Neural progenitor cell (in vitro differentiated cells): ENCODE data around the gene CEP131. TPM values are rescaled to one million over a fixed set of nuclear protein-coding genes. Genes with fewer than 3 reads are reported as not detected.

Source experiments
- DNase-seq: peaks from one replicate; pipeline ENCODE4 v3.0.0-alpha.2; 2016; ENCODE audit warnings: low spot score
- H2AFZ ChIP-seq: fragments of 200-600 bp; sonication (generic); replicated peaks from 2 replicates; pipeline ENCODE4 v1.6.1; 2016; ENCODE audit warnings: antibody characterized with exemption
- H3F3A ChIP-seq: fragments of 200-600 bp; sonication (generic); 2 replicates; pipeline ENCODE4 v1.6.1; 2016; ENCODE audit warnings: antibody characterized with exemption, low read depth
- H3K27ac ChIP-seq: fragments of 200-600 bp; sonication (generic); 2 replicates; pipeline ENCODE4 v1.5.1; 2016; ENCODE audit warnings: mild to moderate bottlenecking
- H3K27me3 ChIP-seq: fragments of 200-600 bp; sonication (generic); 2 replicates; pipeline ENCODE4 v1.6.1; 2016; ENCODE audit warnings: mild to moderate bottlenecking, moderate library complexity
- H3K36me3 ChIP-seq: fragments of 200-600 bp; sonication (generic); 2 replicates; pipeline ENCODE4 v1.5.1; 2016
- H3K4me1 ChIP-seq: fragments of 200-600 bp; sonication (generic); 2 replicates; pipeline ENCODE4 v1.6.1; 2016; ENCODE audit warnings: mixed run types
- H3K4me2 ChIP-seq: fragments of 200-600 bp; sonication (generic); 2 replicates; pipeline ENCODE4 v1.6.1; 2016
- H3K4me3 ChIP-seq: fragments of 200-600 bp; sonication (generic); 2 replicates; pipeline ENCODE4 v1.5.1; 2016
- H3K79me2 ChIP-seq: fragments of 200-600 bp; sonication (generic); 2 replicates; pipeline ENCODE4 v1.6.1; 2016; ENCODE audit warnings: low read depth
- H3K9ac ChIP-seq: fragments of 200-600 bp; sonication (generic); 2 replicates; pipeline ENCODE4 v1.6.1; 2016
- H3K9me3 ChIP-seq: fragments of 200-600 bp; sonication (generic); 2 replicates; pipeline ENCODE4 v1.5.1; 2016; ENCODE audit warnings: low read depth
- H4K20me1 ChIP-seq: fragments of 200-600 bp; sonication (generic); 2 replicates; pipeline ENCODE4 v1.6.1; 2016; ENCODE audit warnings: low read depth
- H3K27ac Mint-ChIP-seq: 3 replicates; pipeline ENCODE4 v1.8.0; 2021; ENCODE audit warnings: mixed read lengths
- H3K27me3 Mint-ChIP-seq: 2 replicates; pipeline ENCODE4 v1.8.0; 2022; ENCODE audit warnings: low read depth, mild to moderate bottlenecking, inconsistent platforms, moderate library complexity, mixed read lengths; ENCODE audit not compliant: insufficient read depth
- H3K36me3 Mint-ChIP-seq: 3 replicates; pipeline ENCODE4 v1.8.0; 2021; ENCODE audit warnings: mixed read lengths
- H3K4me1 Mint-ChIP-seq: 3 replicates; pipeline ENCODE4 v1.8.0; 2021; ENCODE audit warnings: mixed read lengths
- H3K4me3 Mint-ChIP-seq: 3 replicates; pipeline ENCODE4 v1.8.0; 2021; ENCODE audit warnings: mild to moderate bottlenecking, moderate library complexity, mixed read lengths
- H3K9me3 Mint-ChIP-seq: 3 replicates; pipeline ENCODE4 v1.8.0; 2020; ENCODE audit warnings: mixed read lengths
- CTCF ChIP-seq: fragments of 200-600 bp; sonication (generic); IDR thresholded peaks from 2 replicates; pipeline ENCODE4 v1.5.1; 2017; ENCODE audit warnings: antibody characterized with exemption, mild to moderate bottlenecking
- EZH2 ChIP-seq: fragments of 200-600 bp; sonication (generic); IDR thresholded peaks from 2 replicates; pipeline ENCODE4 v1.6.1; 2017; ENCODE audit warnings: antibody characterized with exemption, mild to moderate bottlenecking, moderate library complexity
- EZH2phosphoT487 ChIP-seq: fragments of 200-600 bp; sonication (generic); IDR thresholded peaks from 2 replicates; pipeline ENCODE4 v1.6.1; 2017; ENCODE audit warnings: antibody characterized with exemption
- total RNA-seq: library from RNA; depleted of rRNA; stranded (reverse); fragments of >200 nt; gene quantifications from 2 replicates; pipeline ENCODE4 v1.2.3, GENCODE V29; 2015; ENCODE audit warnings: low replicate concordance

CEP131 gene
- total RNA-seq, 1 donor from 2014 or later, result 7.7 TPM

DNA sequence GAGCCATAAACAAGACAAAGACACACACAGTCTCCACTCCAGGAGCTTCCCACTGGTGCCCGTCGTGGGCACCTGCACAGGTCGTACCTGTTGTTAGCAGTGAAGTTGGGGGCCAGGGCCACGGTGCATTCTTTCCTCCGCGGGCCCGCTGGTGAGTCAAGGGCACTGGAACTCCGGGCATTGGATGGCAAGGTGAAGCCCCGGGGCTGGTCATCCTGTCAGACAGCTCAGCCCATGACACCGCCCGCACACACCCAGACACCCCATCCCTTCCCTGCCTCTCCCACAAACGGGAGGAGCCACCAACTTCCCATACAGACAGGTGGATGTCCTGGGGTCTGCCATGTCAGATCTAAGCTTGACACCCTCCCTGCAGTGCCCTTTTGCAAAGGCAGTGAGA, 16.1 kb downstream of the CEP131 start:
- H3K4me2 ChIP-seq, result no peak overlapping the region
- peaks cover 8% of the 10 kb centered on the region for H4K20me1 ChIP-seq
- Mint-ChIP-seq H3K4me1 (peaks cover 3% of the 10 kb centered on the region), H3K4me3 (no peak overlapping the region), H3K27me3 (no peaks in the 10 kb centered on the region), H3K9me3 (no peaks in the 10 kb centered on the region), H3K36me3 (peaks cover 5% of the 10 kb centered on the region), H3K27ac (no peak overlapping the region)
- H3K27me3 ChIP-seq, result no peaks in the 10 kb centered on the region
- H3K9ac ChIP-seq, result no peak overlapping the region
- no peaks in the 10 kb centered on the region for H3K9me3 ChIP-seq
- TF ChIP-seq EZH2, result no peak
- no peak for TF ChIP-seq CTCF
- no peak for TF ChIP-seq EZH2phosphoT487
- H3F3A ChIP-seq, result peaks cover 5% of the 10 kb centered on the region
- no peaks in the 10 kb centered on the region for H3K36me3 ChIP-seq
- H3K4me3 ChIP-seq, result no peak overlapping the region
- peaks cover 10% of the 10 kb centered on the region for H3K79me2 ChIP-seq
- H2AFZ ChIP-seq, result no peak overlapping the region
- H3K27ac ChIP-seq, result no peak overlapping the region
- H3K4me1 ChIP-seq, result no peaks in the 10 kb centered on the region
- DNase-seq, result no peak

DNA sequence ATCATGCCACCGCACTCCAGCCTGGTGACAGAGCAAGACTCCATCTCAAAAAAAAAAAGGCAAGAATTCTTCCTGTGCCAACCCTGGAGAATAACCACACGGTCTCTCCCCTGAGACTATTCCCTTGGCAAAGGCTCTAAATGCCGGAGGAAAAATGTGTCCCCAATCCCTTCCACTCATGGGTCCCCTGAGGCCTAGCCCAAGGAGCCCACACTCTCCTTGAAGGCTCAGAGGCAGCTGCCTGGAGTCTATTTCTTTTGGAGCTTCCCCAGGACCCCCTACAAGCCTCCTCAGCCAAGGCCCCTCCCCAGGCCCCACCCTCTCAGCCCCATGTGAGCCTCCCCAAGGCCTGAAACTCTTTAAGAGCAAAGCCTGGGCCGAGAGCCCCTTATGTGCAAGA, 16.6 kb downstream of the CEP131 start:
- H3K4me3 Mint-ChIP-seq, result no peak overlapping the region
- H3K27me3 Mint-ChIP-seq, result no peaks in the 10 kb centered on the region
- no peak overlapping the region for H3K9ac ChIP-seq
- no peaks in the 10 kb centered on the region for H3K9me3 ChIP-seq
- no peak for DNase-seq
- H3K27ac ChIP-seq, result no peak overlapping the region
- peaks cover 5% of the 10 kb centered on the region for H3K36me3 Mint-ChIP-seq
- H3K79me2 ChIP-seq, result peaks cover 5% of the 10 kb centered on the region
- peaks cover 5% of the 10 kb centered on the region for H3F3A ChIP-seq
- H3K36me3 ChIP-seq, result no peaks in the 10 kb centered on the region
- no peaks in the 10 kb centered on the region for H3K9me3 Mint-ChIP-seq
- TF ChIP-seq EZH2, result no peak
- H3K27me3 ChIP-seq, result no peaks in the 10 kb centered on the region
- peaks cover 3% of the 10 kb centered on the region for H3K4me1 Mint-ChIP-seq
- H3K4me2 ChIP-seq, result no peak overlapping the region
- peaks cover 3% of the 10 kb centered on the region for H4K20me1 ChIP-seq
- H3K4me1 ChIP-seq, result no peaks in the 10 kb centered on the region
- no peak overlapping the region for H3K27ac Mint-ChIP-seq
- H2AFZ ChIP-seq, result no peak overlapping the region
- no peak overlapping the region for H3K4me3 ChIP-seq

- Histone ChIP-seq H3K36me3 (no peaks in the 10 kb centered on the region), H3K27ac (no peak overlapping the region), H3K4me1 (no peaks in the 10 kb centered on the region), H3K4me2 (no peak overlapping the region), H4K20me1 (no peaks in the 10 kb centered on the region), H3K4me3 (no peak overlapping the region), H3K27me3 (no peaks in the 10 kb centered on the region), H3F3A (no peaks in the 10 kb centered on the region), H3K9me3 (no peaks in the 10 kb centered on the region), H3K79me2 (no peaks in the 10 kb centered on the region), H3K9ac (no peak overlapping the region), H2AFZ (no peak overlapping the region)
- Mint-ChIP-seq H3K36me3 (peaks cover 5% of the 10 kb centered on the region), H3K27ac (no peak overlapping the region), H3K27me3 (no peaks in the 10 kb centered on the region), H3K4me3 (no peak overlapping the region), H3K4me1 (peaks cover 2% of the 10 kb centered on the region), H3K9me3 (no peaks in the 10 kb centered on the region)
- TF ChIP-seq EZH2phosphoT487 (no peak), CTCF (no peak), EZH2 (no peak)
- DNase-seq, result no peak
Observed at GRCh38 chr17:81204578-81204977, 18.2 kb downstream of the CEP131 start.

DNA sequence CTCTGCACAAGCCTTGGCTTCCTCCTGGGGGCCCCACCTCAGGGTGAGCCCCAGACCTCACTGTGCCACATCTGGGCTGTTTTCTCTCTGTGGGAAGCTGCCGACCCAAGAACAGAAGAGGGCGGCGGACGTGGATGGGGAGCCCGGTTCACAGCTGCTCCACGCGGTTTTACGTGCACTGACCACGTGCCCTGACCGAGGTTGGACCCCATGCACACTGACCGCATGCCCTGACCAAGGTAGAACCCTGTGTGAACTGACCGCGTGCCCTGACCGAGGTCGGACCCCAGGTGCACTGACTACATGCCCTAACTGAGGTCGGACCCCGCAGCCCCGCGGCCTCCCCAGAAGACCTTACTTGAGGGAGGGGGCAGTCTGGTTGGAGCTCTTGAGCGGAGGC, 19.6 kb downstream of the CEP131 start:
- no peak overlapping the region for H3K4me2 ChIP-seq
- H3K27me3 ChIP-seq, result no peaks in the 10 kb centered on the region
- H3K4me3 Mint-ChIP-seq, result no peak overlapping the region
- TF ChIP-seq EZH2phosphoT487, result no peak
- TF ChIP-seq EZH2, result no peak
- TF ChIP-seq CTCF, result no peak
- H3K9me3 Mint-ChIP-seq, result no peaks in the 10 kb centered on the region
- no peak overlapping the region for H3K4me3 ChIP-seq
- no peaks in the 10 kb centered on the region for H3K79me2 ChIP-seq
- no peaks in the 10 kb centered on the region for H3K4me1 ChIP-seq
- H3K27ac ChIP-seq, result no peak overlapping the region
- no peaks in the 10 kb centered on the region for H3K27me3 Mint-ChIP-seq
- no peak overlapping the region for H2AFZ ChIP-seq
- peaks cover 2% of the 10 kb centered on the region for H3K4me1 Mint-ChIP-seq
- H3K9me3 ChIP-seq, result no peaks in the 10 kb centered on the region
- no peaks in the 10 kb centered on the region for H3F3A ChIP-seq
- DNase-seq, result no peak
- no peaks in the 10 kb centered on the region for H4K20me1 ChIP-seq
- peaks cover 7% of the 10 kb centered on the region for H3K36me3 Mint-ChIP-seq
- no peak overlapping the region for H3K27ac Mint-ChIP-seq
- no peaks in the 10 kb centered on the region for H3K36me3 ChIP-seq
- no peak overlapping the region for H3K9ac ChIP-seq
